HCT116 (cell line): ENCODE measurements around the gene APOBEC3G. TPM values are rescaled to one million over a fixed set of nuclear protein-coding genes. Genes with fewer than 3 reads are reported as not detected.

ENCODE experiments used
- ATAC-seq: fragments of 200-7000 bp; cut with Tn5 transposase; 2 replicates; pipeline ENCODE4 v1.9.1; 2020; ENCODE audit warnings: mild to moderate bottlenecking, moderate library complexity
- BruUV-seq: library from RNA; stranded (reverse); fragments of 400-500 nt; replicated peaks from 2 replicates; lab custom pipeline; 2021; lab: Mats Ljungman, UMichigan
- CTCF ChIA-PET: fragments of 300-600 bp; sonication (Branson Sonifier 250); formaldehyde crosslinking; loops from one replicate; lab custom pipeline; 2021; ENCODE audit warnings: antibody characterized with exemption; lab: Charles Lee
- POLR2A ChIA-PET: fragments of 300-600, 350-600 bp; sonication (Branson Sonifier 250); formaldehyde crosslinking; loops from one replicate; lab custom pipeline; 2021; ENCODE audit warnings: antibody characterized with exemption; lab: Charles Lee
- RAD21 ChIA-PET, 2 experiments: fragments of 300-600 bp; sonication (Branson Sonifier 250); formaldehyde crosslinking; loops; one replicate each; lab custom pipeline; 2023; ENCODE audit warnings: low total read pairs in 2 of 2; ENCODE audit not compliant: uncharacterized antibody in 2 of 2, unreplicated experiment in 2 of 2, low non-redundant PET in 1 of 2; lab: Charles Lee
- DNase-seq: peaks from one replicate; pipeline ENCODE4 v3.0.0-alpha.2; 2010; ENCODE audit warnings: low read depth, low spot score
- H2AFZ ChIP-seq: fragments of 200-600 bp; shearing (Covaris generic), sonication (generic); 2 replicates; pipeline ENCODE4 v1.6.1; 2017; ENCODE audit warnings: low read depth, mixed run types, mixed read lengths, antibody characterized with exemption, low read length; ENCODE audit not compliant: poor library complexity, severe bottlenecking
- H3K27ac ChIP-seq: 2 replicates; pipeline ENCODE4 v1.5.1; 2012; ENCODE audit warnings: low read depth, low read length
- H3K27me3 ChIP-seq: fragments of 200-600 bp; sonication (generic); 2 replicates; pipeline ENCODE4 v1.6.1; 2016; ENCODE audit warnings: mixed run types, low read length, mixed read lengths; ENCODE audit not compliant: insufficient read depth
- H3K36me3 ChIP-seq, 2 experiments: fragments of 200-500 bp in 1 of 2; fragments of 200-600 bp in 1 of 2; sonication (Bioruptor generic) in 1 of 2; sonication (generic) in 1 of 2; 2 replicates each; pipeline versions ENCODE4 v1.5.1 to v1.6.1; 2014 to 2016; ENCODE audit warnings: low read length in 2 of 2, inconsistent platforms in 1 of 2, mixed read lengths in 1 of 2, mixed run types in 1 of 2; ENCODE audit not compliant: insufficient read depth in 2 of 2, control insufficient read depth in 1 of 2
- H3K4me1 ChIP-seq, 2 experiments: fragments of 200-600 bp in 1 of 2; sonication (generic) in 1 of 2; 2 replicates each; pipeline versions ENCODE4 v1.5.1 to v1.6.1; 2012 to 2017; ENCODE audit warnings: low read length in 2 of 2, inconsistent platforms in 1 of 2, mild to moderate bottlenecking in 1 of 2, mixed read lengths in 1 of 2, mixed run types in 1 of 2, moderate library complexity in 1 of 2; ENCODE audit not compliant: insufficient read depth in 2 of 2, control insufficient read depth in 1 of 2
- H3K4me2 ChIP-seq: fragments of 200-600 bp; sonication (generic); 2 replicates; pipeline ENCODE4 v1.6.1; 2017; ENCODE audit warnings: mixed run types, low read length, mixed read lengths
- H3K4me3 ChIP-seq, 2 experiments: fragments of 200-600 bp in 1 of 2; sonication (generic) in 1 of 2; replicated peaks in 1 of 2; 2 replicates each; pipeline ENCODE4 v1.5.1; 2011 to 2016; ENCODE audit warnings: low read length in 2 of 2, control low read depth in 1 of 2, low read depth in 1 of 2, mild to moderate bottlenecking in 1 of 2, mixed read lengths in 1 of 2, mixed run types in 1 of 2
- H3K79me2 ChIP-seq: fragments of 200-600 bp; sonication (generic); 2 replicates; pipeline ENCODE4 v1.6.1; 2017; ENCODE audit warnings: mild to moderate bottlenecking, mixed run types, low read length, moderate library complexity, mixed read lengths; ENCODE audit not compliant: insufficient read depth
- H3K9ac ChIP-seq: fragments of 200-600 bp; sonication (generic); 2 replicates; pipeline ENCODE4 v1.6.1; 2016; ENCODE audit warnings: low read length, mixed read lengths
- H3K9me2 ChIP-seq: fragments of 200-600 bp; sonication (generic), shearing (Covaris generic); 2 replicates; pipeline ENCODE4 v1.6.1; 2017; ENCODE audit warnings: mixed run types, mild to moderate bottlenecking, moderate library complexity; ENCODE audit not compliant: insufficient read depth
- H3K9me3 ChIP-seq, 2 experiments: fragments of 200-500 bp in 1 of 2; fragments of 200-600 bp in 1 of 2; sonication (Bioruptor generic) in 1 of 2; sonication (generic) in 1 of 2; 2 replicates each; pipeline ENCODE4 v1.6.1; 2014 to 2017; ENCODE audit warnings: low read length in 2 of 2, mixed read lengths in 2 of 2, inconsistent platforms in 1 of 2, low read depth in 1 of 2, mild to moderate bottlenecking in 1 of 2, mixed run types in 1 of 2, moderate library complexity in 1 of 2; ENCODE audit not compliant: control insufficient read depth in 1 of 2, insufficient read depth in 1 of 2
- H4K20me1 ChIP-seq: fragments of 200-600 bp; sonication (generic), shearing (Covaris generic); 2 replicates; pipeline ENCODE4 v1.6.1; 2017; ENCODE audit warnings: mixed run types, mild to moderate bottlenecking, moderate library complexity; ENCODE audit not compliant: insufficient read depth
- EGR1 ChIP-seq: IDR thresholded peaks from 2 replicates; pipeline ENCODE4 v1.6.1; 2012; ENCODE audit warnings: low read depth
- EZH2phosphoT487 ChIP-seq: fragments of 200-600 bp; IDR thresholded peaks from 2 replicates; pipeline ENCODE4 v1.6.1; 2018; ENCODE audit warnings: antibody characterized with exemption, borderline replicate concordance
- POLR2A ChIP-seq: IDR thresholded peaks from 2 replicates; pipeline ENCODE4 v1.7.0; 2011; ENCODE audit warnings: borderline replicate concordance; ENCODE audit not compliant: insufficient read depth, insufficient read length; ENCODE audit errors: extremely low read depth
- POLR2AphosphoS5 ChIP-seq: IDR thresholded peaks from 2 replicates; pipeline ENCODE4 v1.6.1; 2011; ENCODE audit warnings: mild to moderate bottlenecking, low read depth, low read length, moderate library complexity
- SP1 ChIP-seq: IDR thresholded peaks from 2 replicates; pipeline ENCODE4 v1.6.1; 2012; ENCODE audit warnings: low read depth
- TCF7L2 ChIP-seq: IDR thresholded peaks from 2 replicates; pipeline ENCODE4 v1.7.0; 2011; ENCODE audit warnings: borderline replicate concordance, inconsistent platforms; ENCODE audit not compliant: insufficient read depth, insufficient read length; ENCODE audit errors: extremely low read depth
- ZNF274 ChIP-seq: fragments of 200-500 bp; sonication (Bioruptor generic); IDR thresholded peaks from 2 replicates; pipeline ENCODE4 v1.6.1; 2014; ENCODE audit warnings: mild to moderate bottlenecking, low read depth, low read length, inconsistent platforms
- intact Hi-C: fragments of 100-400 bp; cut with micrococcal nuclease; formaldehyde crosslinking; loops from 2 replicates; pipeline ENCODE4 v1.10.0; 2022
- total RNA-seq: library from RNA; stranded (reverse); gene quantifications from one replicate; pipeline ENCODE4 v1.2.1, GENCODE V29; 2021; ENCODE audit not compliant: unreplicated experiment
- TF ChIP-seq, protein P1 (sequence below): IDR thresholded peaks from 2 replicates; pipeline ENCODE4 v1.6.1; 2012; ENCODE audit warnings: low read depth
- TF ChIP-seq, protein P2 (sequence below): IDR thresholded peaks from 2 replicates; pipeline ENCODE4 v1.6.1; 2011; ENCODE audit warnings: mild to moderate bottlenecking, low read length, moderate library complexity; ENCODE audit not compliant: insufficient replicate concordance; ENCODE audit errors: extremely low read depth

APOBEC3G gene
- total RNA-seq, 1 experiment from 2014 or later: 0.71 TPM

DNA sequence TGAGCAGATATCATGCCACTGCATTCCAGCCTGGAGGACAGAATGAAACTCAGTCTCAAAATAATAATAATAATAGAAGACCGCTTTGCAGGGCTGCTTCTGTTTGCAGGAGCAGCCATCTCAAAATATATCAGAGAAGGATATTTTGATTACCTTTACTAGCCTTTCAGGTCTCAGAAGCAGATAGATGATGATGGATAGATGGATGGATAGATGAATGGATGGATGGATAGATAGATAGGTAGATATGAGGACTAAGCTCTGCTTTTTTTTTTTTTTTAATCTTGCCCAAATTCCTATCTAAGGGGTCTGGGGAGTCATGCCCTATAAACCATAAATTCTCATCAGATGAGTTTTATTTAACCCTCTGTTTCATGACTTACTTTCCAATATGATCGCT, 38.5 kb downstream of the APOBEC3G start:
- Histone ChIP-seq H3K36me3 (no peaks in the 10 kb centered on the region), H3K9me2 (no peaks in the 10 kb centered on the region), H3K9ac (no peak overlapping the region), H4K20me1 (no peaks in the 10 kb centered on the region), H3K79me2 (no peaks in the 10 kb centered on the region), H3K27me3 (no peaks in the 10 kb centered on the region), H3K4me2 (no peak overlapping the region), H2AFZ (no peak overlapping the region), H3K4me3 (no peak overlapping the region), H3K4me1 (no peaks in the 10 kb centered on the region), H3K27ac (no peak overlapping the region), H3K9me3 (no peaks in the 10 kb centered on the region)
- ChIA-PET RAD21 (no interaction called here), CTCF (interaction anchor here (1.0 to 1.8 kb wide), 2 partner anchors 17 to 347 kb away, joined by 4 read pairs; no protein-coding TSS in a partner anchor), POLR2A (no interaction called here)
- ATAC-seq (no peak), DNase-seq (no peak)
- intact Hi-C loops: loop anchor here (5.0 kb wide), 2 partner anchors 188 to 1063 kb away; no protein-coding TSS in a partner anchor
- no TSS peak for BruUV-seq
- TF ChIP-seq EGR1: no peak
- no peak for TF ChIP-seq SP1
- no peak for TF ChIP-seq POLR2A
- TF ChIP-seq, protein P1, sequence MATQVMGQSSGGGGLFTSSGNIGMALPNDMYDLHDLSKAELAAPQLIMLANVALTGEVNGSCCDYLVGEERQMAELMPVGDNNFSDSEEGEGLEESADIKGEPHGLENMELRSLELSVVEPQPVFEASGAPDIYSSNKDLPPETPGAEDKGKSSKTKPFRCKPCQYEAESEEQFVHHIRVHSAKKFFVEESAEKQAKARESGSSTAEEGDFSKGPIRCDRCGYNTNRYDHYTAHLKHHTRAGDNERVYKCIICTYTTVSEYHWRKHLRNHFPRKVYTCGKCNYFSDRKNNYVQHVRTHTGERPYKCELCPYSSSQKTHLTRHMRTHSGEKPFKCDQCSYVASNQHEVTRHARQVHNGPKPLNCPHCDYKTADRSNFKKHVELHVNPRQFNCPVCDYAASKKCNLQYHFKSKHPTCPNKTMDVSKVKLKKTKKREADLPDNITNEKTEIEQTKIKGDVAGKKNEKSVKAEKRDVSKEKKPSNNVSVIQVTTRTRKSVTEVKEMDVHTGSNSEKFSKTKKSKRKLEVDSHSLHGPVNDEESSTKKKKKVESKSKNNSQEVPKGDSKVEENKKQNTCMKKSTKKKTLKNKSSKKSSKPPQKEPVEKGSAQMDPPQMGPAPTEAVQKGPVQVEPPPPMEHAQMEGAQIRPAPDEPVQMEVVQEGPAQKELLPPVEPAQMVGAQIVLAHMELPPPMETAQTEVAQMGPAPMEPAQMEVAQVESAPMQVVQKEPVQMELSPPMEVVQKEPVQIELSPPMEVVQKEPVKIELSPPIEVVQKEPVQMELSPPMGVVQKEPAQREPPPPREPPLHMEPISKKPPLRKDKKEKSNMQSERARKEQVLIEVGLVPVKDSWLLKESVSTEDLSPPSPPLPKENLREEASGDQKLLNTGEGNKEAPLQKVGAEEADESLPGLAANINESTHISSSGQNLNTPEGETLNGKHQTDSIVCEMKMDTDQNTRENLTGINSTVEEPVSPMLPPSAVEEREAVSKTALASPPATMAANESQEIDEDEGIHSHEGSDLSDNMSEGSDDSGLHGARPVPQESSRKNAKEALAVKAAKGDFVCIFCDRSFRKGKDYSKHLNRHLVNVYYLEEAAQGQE: no peak
- no peak for TF ChIP-seq ZNF274
- no peak for TF ChIP-seq POLR2AphosphoS5
- TF ChIP-seq EZH2phosphoT487: no peak
- TF ChIP-seq, protein P2, sequence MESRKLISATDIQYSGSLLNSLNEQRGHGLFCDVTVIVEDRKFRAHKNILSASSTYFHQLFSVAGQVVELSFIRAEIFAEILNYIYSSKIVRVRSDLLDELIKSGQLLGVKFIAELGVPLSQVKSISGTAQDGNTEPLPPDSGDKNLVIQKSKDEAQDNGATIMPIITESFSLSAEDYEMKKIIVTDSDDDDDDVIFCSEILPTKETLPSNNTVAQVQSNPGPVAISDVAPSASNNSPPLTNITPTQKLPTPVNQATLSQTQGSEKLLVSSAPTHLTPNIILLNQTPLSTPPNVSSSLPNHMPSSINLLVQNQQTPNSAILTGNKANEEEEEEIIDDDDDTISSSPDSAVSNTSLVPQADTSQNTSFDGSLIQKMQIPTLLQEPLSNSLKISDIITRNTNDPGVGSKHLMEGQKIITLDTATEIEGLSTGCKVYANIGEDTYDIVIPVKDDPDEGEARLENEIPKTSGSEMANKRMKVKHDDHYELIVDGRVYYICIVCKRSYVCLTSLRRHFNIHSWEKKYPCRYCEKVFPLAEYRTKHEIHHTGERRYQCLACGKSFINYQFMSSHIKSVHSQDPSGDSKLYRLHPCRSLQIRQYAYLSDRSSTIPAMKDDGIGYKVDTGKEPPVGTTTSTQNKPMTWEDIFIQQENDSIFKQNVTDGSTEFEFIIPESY: no peak
- no peak for TF ChIP-seq TCF7L2
